HepG2 (cell line): ENCODE data around the gene INHBA. TPM values are rescaled to one million over a fixed set of nuclear protein-coding genes. Genes with fewer than 3 reads are reported as not detected.

Experiments
- ATAC-seq: fragments of 200-7000 bp; cut with Tn5 transposase; 3 replicates; pipeline ENCODE4 v1.9.1; 2020; ENCODE audit warnings: mild to moderate bottlenecking, moderate library complexity
- BruUV-seq: library from RNA; stranded (reverse); fragments of 400-500 nt; replicated peaks from 2 replicates; lab custom pipeline; 2021; lab: Mats Ljungman, UMichigan
- CTCF ChIA-PET: fragments of 300-600 bp; formaldehyde crosslinking; extraction: SDS; loops from one replicate; lab custom pipeline; 2021; ENCODE audit warnings: low total read pairs, inconsistent platforms, low intra/inter-chr PET ratio; lab: Yijun Ruan, JAX
- POLR2A ChIA-PET: fragments of 350-600 bp; sonication (Branson Sonifier 250); formaldehyde crosslinking; loops from one replicate; lab custom pipeline; 2020; ENCODE audit warnings: antibody characterized with exemption, inconsistent platforms; lab: Yijun Ruan, JAX
- DNase-seq: peaks from one replicate; pipeline ENCODE4 v3.0.0-alpha.2; 2015; ENCODE audit warnings: low spot score
- FAIRE-seq: peaks from 3 replicates; lab custom pipeline; 2011; peaks lifted over from hg19 to GRCh38; lab: Jason Lieb, UNC
- H2AFZ ChIP-seq: one replicate; pipeline ENCODE4 v1.6.1; 2011; ENCODE audit warnings: low read length, inconsistent platforms
- H3K27ac ChIP-seq: fragments of 300-600 bp; 3 replicates; pipeline ENCODE4 v1.8.0; 2011; ENCODE audit warnings: mixed run types, mild to moderate bottlenecking, mixed read lengths, low read length, inconsistent platforms; ENCODE audit not compliant: insufficient read depth; ENCODE audit errors: extremely low read length
- H3K27me3 ChIP-seq, 2 experiments: fragments of 200-600 bp in 1 of 2; 2 replicates in 1 of 2; 3 replicates in 1 of 2; pipeline versions ENCODE4 v1.6.0 to v1.8.0; 2011; ENCODE audit warnings: low read length in 2 of 2, mild to moderate bottlenecking in 2 of 2, moderate library complexity in 2 of 2, inconsistent platforms in 1 of 2; ENCODE audit not compliant: insufficient read depth in 2 of 2, control insufficient read depth in 1 of 2
- H3K36me3 ChIP-seq, 2 experiments: fragments of 200-600 bp in 1 of 2; replicated peaks in 1 of 2; 2 replicates in 1 of 2; 3 replicates in 1 of 2; pipeline versions ENCODE4 v1.5.1 to v1.8.0; 2011; ENCODE audit warnings: low read length in 2 of 2, inconsistent platforms in 1 of 2; ENCODE audit not compliant: insufficient read depth in 2 of 2, control insufficient read depth in 1 of 2
- H3K4me1 ChIP-seq: 2 replicates; pipeline ENCODE4 v1.5.1; 2012; ENCODE audit warnings: low read length, inconsistent platforms; ENCODE audit not compliant: insufficient read depth
- H3K4me2 ChIP-seq: 2 replicates; pipeline ENCODE4 v1.6.0; 2011; ENCODE audit warnings: low read depth, low read length, inconsistent platforms
- H3K4me3 ChIP-seq, 3 experiments: fragments of 200-600 bp in 1 of 3; sonication (generic), shearing (Covaris generic) in 1 of 3; replicated peaks in 1 of 3; 2 replicates each; pipeline ENCODE4 v1.5.1; 2011 to 2016; ENCODE audit warnings: low read length in 3 of 3, inconsistent platforms in 2 of 3, low read depth in 2 of 3, mild to moderate bottlenecking in 2 of 3, control low read depth in 1 of 3, mixed read lengths in 1 of 3; ENCODE audit not compliant: insufficient read depth in 1 of 3
- H3K79me2 ChIP-seq: one replicate; pipeline ENCODE4 v1.6.1; 2011; ENCODE audit warnings: low read length, inconsistent platforms; ENCODE audit not compliant: insufficient read depth
- H3K9ac ChIP-seq: 2 replicates; pipeline ENCODE4 v1.6.0; 2011; ENCODE audit warnings: mild to moderate bottlenecking, low read depth, low read length, inconsistent platforms; ENCODE audit not compliant: insufficient read depth
- H3K9me3 ChIP-seq: 2 replicates; pipeline ENCODE4 v1.5.1; 2012; ENCODE audit warnings: mild to moderate bottlenecking, low read length
- H4K20me1 ChIP-seq: 2 replicates; pipeline ENCODE4 v1.6.0; 2011; ENCODE audit warnings: inconsistent platforms, mild to moderate bottlenecking, low read length, moderate library complexity; ENCODE audit not compliant: insufficient read depth
- BORCS8-MEF2B ChIP-seq: sonication (generic); formaldehyde crosslinking; IDR thresholded peaks from 2 replicates; pipeline ENCODE4 v1.8.0; 2022; ENCODE audit warnings: mild to moderate bottlenecking, missing genetic modification reagents
- FOXP1 ChIP-seq, 2 experiments: fragments of 450-650 bp in 1 of 2; IDR thresholded peaks; 2 replicates each; pipeline ENCODE4 v1.6.1; 2017 to 2018; ENCODE audit warnings: antibody characterized with exemption in 1 of 2
- HDAC2 ChIP-seq: sonication (generic); formaldehyde crosslinking; IDR thresholded peaks from 2 replicates; pipeline ENCODE4 v1.4.0; 2020; ENCODE audit warnings: missing genetic modification reagents
- NPAS2 ChIP-seq: sonication (generic); formaldehyde crosslinking; IDR thresholded peaks from 2 replicates; pipeline ENCODE4 v1.8.0; 2022; ENCODE audit warnings: mild to moderate bottlenecking, missing genetic modification reagents, borderline replicate concordance
- NR3C1 ChIP-seq: sonication (generic); formaldehyde crosslinking; IDR thresholded peaks from 2 replicates; pipeline ENCODE4 v1.4.0; 2020; ENCODE audit warnings: missing genetic modification reagents
- SMAD9 ChIP-seq: sonication (generic); formaldehyde crosslinking; IDR thresholded peaks from 2 replicates; pipeline ENCODE4 v1.5.1; 2020; ENCODE audit warnings: mild to moderate bottlenecking, missing genetic modification reagents
- ZNF17 ChIP-seq: sonication (generic); formaldehyde crosslinking; IDR thresholded peaks from 2 replicates; pipeline ENCODE4 v1.5.0; 2020; ENCODE audit warnings: mild to moderate bottlenecking, missing genetic modification reagents
- ZNF546 ChIP-seq: sonication (generic); formaldehyde crosslinking; conservative IDR thresholded peaks from 2 replicates; pipeline ENCODE4 v1.8.1; 2023; ENCODE audit warnings: mild to moderate bottlenecking, missing genetic modification reagents
- ZNF850 ChIP-seq: sonication (generic); formaldehyde crosslinking; conservative IDR thresholded peaks from 2 replicates; pipeline ENCODE4 v1.9.0; 2021; ENCODE audit warnings: mild to moderate bottlenecking, missing genetic modification reagents
- WGBS: methylation state at CpG from one replicate; pipeline ENCODE4 v1.1.6; 2017; ENCODE audit warnings: low lambda C conversion rate; 5-methylcytosine and 5-hydroxymethylcytosine counted together
- in situ Hi-C: cut with HindIII; loops from 2 replicates; pipeline ENCODE4 v1.10.0; 2017; ENCODE audit warnings: low pct_unique_long_range_greater_than_20kb; ENCODE audit not compliant: extremely low pct_ligation_motif_present
- intact Hi-C: fragments of 100-400 bp; cut with micrococcal nuclease; formaldehyde crosslinking; loops from one replicate; pipeline ENCODE4 v1.10.0; 2022; ENCODE audit not compliant: unreplicated experiment
- polyA plus RNA-seq, 8 experiments: library from polyadenylated mRNA; depleted of rRNA in 3 of 8; stranded (reverse) in 7 of 8; unstranded in 1 of 8; fragments of >200 nt; fragmentation: Illumina TruSeq in 4 of 8; extraction: Trizol in 4 of 8; gene quantifications; 2 replicates each; pipeline versions ENCODE4 v1.2.1 to v1.2.3, GENCODE V29; 2011 to 2016; ENCODE audit warnings: low read depth in 4 of 8, missing spikeins in 1 of 8, mixed read lengths in 1 of 8; ENCODE audit not compliant: insufficient read depth in 1 of 8
- total RNA-seq, 5 experiments: library from RNA; depleted of rRNA; stranded (reverse); fragments of >200 nt; fragmentation: Illumina TruSeq; extraction: Trizol; gene quantifications; 2 replicates each; pipeline ENCODE4 v1.2.3, GENCODE V29; 2016; ENCODE audit warnings: low read depth in 1 of 5
- TF ChIP-seq, protein P1 (sequence below): sonication (generic); formaldehyde crosslinking; IDR thresholded peaks from 2 replicates; pipeline ENCODE4 v1.5.0; 2020; ENCODE audit warnings: mild to moderate bottlenecking, missing genetic modification reagents, borderline replicate concordance

Gene INHBA
- total and polyA plus RNA-seq, 2 of the 13 experiments (the other 11 are each of a cell fraction or from before 2014, with no cell fraction given): not detected

DNA sequence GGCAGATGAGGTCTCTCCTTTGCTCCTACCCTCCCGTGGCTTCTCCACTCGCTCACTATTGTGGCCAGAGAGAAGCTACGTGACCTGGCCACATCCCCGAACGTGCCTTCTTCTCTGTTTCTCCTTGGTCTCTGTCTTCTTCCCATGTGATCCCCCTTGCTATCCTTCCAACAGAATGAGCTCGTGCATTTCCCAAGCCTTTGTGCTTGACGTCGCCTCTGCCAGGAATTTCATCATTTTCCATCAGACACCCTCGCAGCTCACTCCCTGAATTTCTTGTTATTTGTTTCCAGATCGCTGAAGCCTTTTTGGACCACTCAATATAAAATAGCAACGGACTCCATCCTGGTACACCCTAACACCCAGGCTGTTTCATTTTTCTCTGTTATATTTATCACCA lies 13.8 kb upstream of the INHBA start:
- no peaks in the 10 kb centered on the region for H3K36me3 ChIP-seq
- no peak overlapping the region for H3K27ac ChIP-seq
- in situ Hi-C loops: loop anchor here (25.0 kb wide), 1 partner anchor 1479 kb away; no protein-coding TSS in a partner anchor
- H3K9me3 ChIP-seq: no peaks in the 10 kb centered on the region
- no peak for DNase-seq
- no peak overlapping the region for H3K9ac ChIP-seq
- intact Hi-C loops: no loop called here
- 0 out of 5 replicates have a peak, but pooled peaks cover 0 to 4% of the 10 kb centered on the region in 2 experiments for H3K27me3 ChIP-seq
- WGBS: 24% methylated on average over 11 of the region's 11 CpGs
- no peaks in the 10 kb centered on the region for H3K79me2 ChIP-seq
- H3K4me2 ChIP-seq: no peak overlapping the region
- no TSS peak for BruUV-seq
- no peak overlapping the region for H2AFZ ChIP-seq
- ChIA-PET CTCF (no interaction called here), POLR2A (no interaction called here)
- ATAC-seq: no peak
- H4K20me1 ChIP-seq: no peaks in the 10 kb centered on the region
- no peak for FAIRE-seq
- H3K4me3 ChIP-seq: no peak overlapping the region
- TF ChIP-seq ZNF546 (CRISPR knock-in tag): no peak
- TF ChIP-seq NR3C1 (CRISPR knock-in tag): no peak
- TF ChIP-seq ZNF17 (CRISPR knock-in tag): no peak
- TF ChIP-seq, protein P1, sequence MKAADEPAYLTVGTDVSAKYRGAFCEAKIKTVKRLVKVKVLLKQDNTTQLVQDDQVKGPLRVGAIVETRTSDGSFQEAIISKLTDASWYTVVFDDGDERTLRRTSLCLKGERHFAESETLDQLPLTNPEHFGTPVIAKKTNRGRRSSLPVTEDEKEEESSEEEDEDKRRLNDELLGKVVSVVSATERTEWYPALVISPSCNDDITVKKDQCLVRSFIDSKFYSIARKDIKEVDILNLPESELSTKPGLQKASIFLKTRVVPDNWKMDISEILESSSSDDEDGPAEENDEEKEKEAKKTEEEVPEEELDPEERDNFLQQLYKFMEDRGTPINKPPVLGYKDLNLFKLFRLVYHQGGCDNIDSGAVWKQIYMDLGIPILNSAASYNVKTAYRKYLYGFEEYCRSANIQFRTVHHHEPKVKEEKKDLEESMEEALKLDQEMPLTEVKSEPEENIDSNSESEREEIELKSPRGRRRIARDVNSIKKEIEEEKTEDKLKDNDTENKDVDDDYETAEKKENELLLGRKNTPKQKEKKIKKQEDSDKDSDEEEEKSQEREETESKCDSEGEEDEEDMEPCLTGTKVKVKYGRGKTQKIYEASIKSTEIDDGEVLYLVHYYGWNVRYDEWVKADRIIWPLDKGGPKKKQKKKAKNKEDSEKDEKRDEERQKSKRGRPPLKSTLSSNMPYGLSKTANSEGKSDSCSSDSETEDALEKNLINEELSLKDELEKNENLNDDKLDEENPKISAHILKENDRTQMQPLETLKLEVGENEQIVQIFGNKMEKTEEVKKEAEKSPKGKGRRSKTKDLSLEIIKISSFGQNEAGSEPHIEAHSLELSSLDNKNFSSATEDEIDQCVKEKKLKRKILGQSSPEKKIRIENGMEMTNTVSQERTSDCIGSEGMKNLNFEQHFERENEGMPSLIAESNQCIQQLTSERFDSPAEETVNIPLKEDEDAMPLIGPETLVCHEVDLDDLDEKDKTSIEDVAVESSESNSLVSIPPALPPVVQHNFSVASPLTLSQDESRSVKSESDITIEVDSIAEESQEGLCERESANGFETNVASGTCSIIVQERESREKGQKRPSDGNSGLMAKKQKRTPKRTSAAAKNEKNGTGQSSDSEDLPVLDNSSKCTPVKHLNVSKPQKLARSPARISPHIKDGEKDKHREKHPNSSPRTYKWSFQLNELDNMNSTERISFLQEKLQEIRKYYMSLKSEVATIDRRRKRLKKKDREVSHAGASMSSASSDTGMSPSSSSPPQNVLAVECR: no peak
- TF ChIP-seq NPAS2 (CRISPR knock-in tag): no peak
- no peak for TF ChIP-seq ZNF850
- no peak for TF ChIP-seq SMAD9 (CRISPR knock-in tag)
- no peak for TF ChIP-seq BORCS8-MEF2B
- TF ChIP-seq HDAC2 (CRISPR knock-in tag): no peak
- no peak for TF ChIP-seq FOXP1 (IDR thresholded peaks at IDR 0.05)
- TF ChIP-seq FOXP1 (CRISPR knock-in tag; IDR thresholded peaks at IDR 0.05): no peak
- H3K4me1 ChIP-seq: no peaks in the 10 kb centered on the region
